ENCODE measurements around the gene IL17C.
A peak's percentile ranks its signal among the peaks of the same experiment; 100 is the strongest.

IL17C gene

GRCh38 chr16:88610909-88611812 lies 27.2 kb upstream of the IL17C start:
- DNase-seq: no peak

DNA sequence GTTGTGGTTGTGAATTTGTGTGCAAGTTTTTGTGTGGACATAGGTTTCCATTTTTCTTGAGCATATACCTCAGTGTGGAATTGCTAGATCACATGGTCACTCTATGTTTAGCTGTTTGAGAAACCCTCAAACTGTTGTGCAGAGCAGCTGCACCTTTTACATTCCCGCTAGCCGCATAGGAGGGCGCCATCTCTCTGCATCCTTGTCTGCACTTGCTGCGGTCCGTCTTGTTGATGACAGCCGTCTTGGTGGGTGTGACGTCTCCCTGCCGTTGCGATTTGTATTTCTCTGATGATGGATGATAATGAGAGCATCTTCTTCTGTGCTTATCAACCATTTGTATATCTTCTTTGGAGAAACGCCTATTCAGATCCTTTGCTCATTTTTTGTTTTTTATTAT lies 25.1 kb upstream of the IL17C start:
- no peak for DNase-seq

- no peak for DNase-seq
These were observed 24.2 kb upstream of the IL17C start for GRCh38 chr16:88613911-88614817.

- no peak for DNase-seq
These were observed 23.4 kb upstream of the IL17C start for GRCh38 chr16:88614818-88615580.

DNA sequence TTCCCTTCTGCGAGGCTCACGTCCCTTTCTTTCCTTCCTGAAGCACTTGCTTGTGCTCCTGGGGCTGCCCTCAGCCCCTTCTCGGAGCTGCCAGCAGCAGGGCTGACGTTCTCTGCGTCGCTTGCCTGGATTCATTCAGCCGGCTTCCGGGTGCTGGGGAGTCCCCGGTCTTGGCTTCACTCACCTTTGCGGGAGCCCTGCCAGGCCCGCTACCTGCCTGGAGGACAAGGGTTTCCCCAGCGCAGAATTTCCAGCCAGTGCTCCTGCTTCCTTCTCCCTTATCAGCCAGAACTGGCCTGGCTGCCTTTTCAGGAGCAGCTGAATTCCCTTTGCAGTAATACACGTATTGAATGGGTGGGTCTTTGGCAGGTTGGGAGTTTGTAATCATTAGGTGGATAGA lies 22.1 kb upstream of the IL17C start:
- DNase-seq: no peak

DNA sequence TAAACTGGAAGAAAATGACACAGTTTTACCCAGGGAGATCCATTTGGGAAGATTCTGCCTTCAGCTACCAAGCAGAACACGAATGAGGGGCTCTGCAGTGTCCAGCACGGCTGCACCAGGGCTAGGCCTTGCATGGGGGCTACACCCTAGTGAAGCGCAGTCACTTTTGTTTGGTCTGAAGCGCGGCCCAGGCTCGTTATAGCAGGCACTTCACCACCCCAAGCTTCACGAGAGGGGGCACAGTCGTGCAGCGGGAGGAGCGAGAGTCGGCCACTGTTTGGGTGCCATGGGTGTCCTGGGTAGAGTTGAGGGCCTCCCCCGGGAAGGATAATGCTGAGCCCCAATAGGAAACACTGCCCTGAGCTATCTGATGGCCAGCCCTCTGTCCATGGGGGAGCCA lies 21.6 kb upstream of the IL17C start:
- no peak for DNase-seq

- DNase-seq: no peak
These were observed 20.9 kb upstream of the IL17C start for GRCh38 chr16:88617268-88618031.

GRCh38 chr16:88618182-88618955 lies 20.0 kb upstream of the IL17C start:
- no peak for DNase-seq

DNA sequence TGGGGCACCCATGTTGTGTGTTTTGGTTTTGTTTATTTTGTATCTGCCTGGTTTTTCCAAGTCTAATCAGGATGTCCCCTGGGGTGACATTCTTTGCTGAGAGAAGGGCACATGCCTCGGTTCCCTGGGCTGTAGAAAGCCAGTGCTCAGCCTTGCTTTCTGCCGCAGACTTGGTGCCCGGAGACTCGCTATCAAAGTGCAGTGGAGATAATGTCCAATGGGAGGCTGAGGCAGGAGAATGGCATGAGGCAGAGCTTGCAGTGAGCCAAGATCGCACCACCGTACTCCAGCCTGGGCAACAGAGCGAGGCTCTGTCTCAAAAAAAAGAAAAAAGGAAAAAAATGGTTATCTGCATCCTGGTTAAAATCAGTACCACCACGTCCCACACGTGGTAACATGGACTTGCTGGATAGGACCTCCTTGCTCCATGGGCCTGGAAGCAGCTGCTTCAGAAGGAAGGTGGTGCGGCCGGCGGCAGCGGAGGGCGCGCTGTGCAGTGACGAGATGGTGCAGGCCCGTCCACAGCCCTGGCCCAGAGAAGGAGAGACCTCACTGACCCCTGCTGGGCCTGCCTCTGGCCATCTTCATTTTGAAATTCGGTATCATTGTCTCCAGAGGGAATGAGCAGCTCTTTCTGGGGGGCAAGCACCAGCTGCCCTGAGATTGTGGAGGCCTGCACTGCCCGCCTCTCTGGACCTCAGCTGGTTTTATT lies 19.3 kb upstream of the IL17C start:
- DNase-seq: no peak

- DNase-seq: peak; percentile 63
These were observed 18.2 kb upstream of the IL17C start for GRCh38 chr16:88619859-88620815.

DNA sequence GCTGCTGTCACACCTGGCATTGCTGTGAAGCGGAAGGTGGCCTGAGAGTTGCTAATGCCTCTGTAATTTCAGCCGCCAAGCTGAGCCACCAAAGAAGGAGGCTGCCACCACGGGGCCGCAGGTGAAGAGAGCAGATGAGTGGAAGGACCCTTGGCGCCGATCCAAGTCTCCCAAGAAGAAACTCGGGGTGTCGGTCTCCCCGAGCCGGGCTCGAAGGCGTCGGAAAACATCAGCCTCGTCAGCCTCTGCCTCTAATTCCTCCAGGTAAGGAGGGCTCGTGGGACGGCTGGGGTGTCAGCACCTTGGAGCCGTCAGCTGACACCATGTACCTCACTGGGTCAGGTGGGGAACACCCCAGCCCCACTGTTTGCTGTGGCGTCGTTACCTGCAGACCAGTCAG lies 16.2 kb upstream of the IL17C start:
- DNase-seq: no peak

- DNase-seq: no peak
These were observed 15.5 kb upstream of the IL17C start for GRCh38 chr16:88622866-88623265.

- DNase-seq: no peak
These were observed 14.5 kb upstream of the IL17C start for GRCh38 chr16:88623858-88624257.

DNA sequence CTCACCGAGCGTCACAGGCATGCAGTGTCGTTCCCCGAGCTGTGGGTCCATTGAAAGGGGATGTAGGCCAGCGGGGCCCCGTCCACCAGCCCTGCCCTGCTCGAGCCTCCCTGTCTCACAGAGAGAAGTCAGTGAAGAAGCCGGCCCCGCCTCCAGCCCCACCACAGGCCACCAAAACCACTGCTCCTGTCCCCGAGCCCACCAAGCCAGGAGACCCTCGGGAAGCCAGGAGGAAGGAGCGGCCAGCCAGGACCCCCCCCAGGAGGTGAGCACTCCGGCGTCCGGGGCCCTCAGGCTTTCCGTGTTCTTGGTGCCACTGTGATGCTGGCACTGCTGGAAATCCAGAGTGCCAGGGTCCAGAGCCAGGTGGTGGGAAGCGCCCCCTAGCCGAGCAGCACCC lies 13.9 kb upstream of the IL17C start:
- DNase-seq: no peak

DNA sequence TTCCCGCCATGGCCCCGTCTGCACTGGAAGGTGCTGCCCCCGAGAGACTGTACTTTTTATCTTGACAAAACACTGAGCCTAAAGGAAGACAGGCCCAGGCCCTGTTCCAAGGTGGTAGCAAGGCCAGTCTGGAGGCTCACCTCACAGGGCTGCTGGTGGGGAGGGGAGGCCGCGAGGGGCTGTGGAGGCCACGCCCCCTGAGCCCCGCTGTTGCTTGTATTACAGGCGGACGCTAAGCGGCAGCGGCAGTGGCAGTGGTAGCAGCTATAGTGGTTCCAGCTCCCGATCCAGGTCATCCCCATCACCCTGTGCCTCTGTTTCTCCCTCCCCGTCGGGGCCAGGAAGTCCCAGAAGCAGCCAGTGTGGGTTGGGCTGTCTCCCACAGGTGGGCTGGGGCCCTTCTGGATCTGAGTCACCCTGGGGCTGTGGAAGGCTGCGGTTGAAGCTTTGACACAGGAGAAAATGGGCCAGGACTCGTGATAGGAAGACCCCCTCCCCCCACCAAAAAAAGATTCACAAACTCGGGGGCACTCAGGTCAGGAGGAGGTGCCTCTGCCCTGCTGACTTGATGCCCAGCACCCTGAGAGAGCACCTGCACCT lies 13.3 kb upstream of the IL17C start:
- DNase-seq: no peak

GRCh38 chr16:88626646-88627045 lies 11.7 kb upstream of the IL17C start:
- no peak for DNase-seq

DNA sequence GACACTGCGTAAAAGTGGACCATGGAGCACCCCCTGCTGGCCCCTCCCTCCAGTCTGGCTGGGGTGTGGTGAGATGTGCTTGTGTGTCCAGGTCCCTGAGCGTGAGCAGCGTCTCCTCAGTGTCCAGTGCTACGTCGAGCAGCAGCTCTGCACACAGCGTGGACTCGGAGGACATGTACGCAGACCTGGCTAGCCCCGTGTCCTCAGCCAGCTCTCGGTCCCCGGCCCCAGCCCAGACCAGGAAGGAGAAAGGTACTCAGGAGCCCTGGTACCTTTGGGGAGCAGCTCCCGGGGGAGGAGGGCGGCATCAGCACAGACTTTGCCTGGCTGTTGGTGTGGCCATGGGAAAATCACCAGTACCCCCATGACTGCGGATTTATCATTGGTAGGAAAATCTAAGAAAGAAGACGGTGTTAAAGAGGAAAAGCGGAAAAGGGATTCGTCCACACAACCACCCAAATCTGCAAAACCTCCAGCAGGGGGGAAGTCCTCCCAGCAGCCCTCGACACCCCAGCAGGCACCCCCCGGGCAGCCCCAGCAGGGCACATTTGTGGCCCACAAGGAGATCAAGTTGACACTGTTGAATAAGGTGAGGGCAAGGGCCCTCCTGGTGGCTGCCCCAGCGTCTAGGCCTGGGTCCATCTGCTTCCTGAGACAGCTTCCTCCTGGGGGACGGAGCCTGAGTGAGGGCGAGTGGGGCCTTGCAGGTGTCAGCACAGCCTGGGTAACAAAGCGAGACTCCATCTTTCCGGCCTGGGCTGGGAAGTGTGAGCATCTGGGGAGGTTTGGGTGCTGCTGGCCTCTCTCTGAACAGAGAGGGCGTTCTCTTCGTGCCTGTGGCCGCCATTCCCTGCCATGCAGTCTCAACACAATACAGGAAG lies 10.6 kb upstream of the IL17C start:
- no peak for DNase-seq

DNA sequence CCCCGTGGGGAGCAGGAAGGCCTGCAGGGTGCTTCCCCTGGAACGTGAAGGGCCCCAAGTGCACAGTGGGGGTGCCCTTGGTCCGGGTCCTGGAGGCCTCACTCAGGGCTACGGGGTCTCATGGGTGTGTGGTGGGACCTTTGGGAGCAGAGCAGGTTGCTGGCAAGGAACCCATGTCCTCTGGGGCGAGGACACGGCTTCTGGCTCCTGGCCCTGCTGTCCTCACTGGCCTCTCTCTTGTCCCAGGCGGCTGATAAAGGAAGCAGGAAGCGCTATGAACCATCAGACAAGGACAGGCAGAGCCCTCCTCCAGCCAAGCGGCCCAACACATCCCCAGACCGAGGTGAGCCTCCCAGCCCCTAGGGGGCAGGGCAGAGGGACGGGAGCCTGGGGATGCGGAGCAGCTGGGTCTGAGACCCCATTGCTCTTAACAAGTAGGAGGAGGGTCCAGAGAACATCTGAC lies 9.8 kb upstream of the IL17C start:
- no peak for DNase-seq
